Panc1 (cell line): Measurements from ENCODE around the gene RYK. TPM values are rescaled to one million over a fixed set of nuclear protein-coding genes. Genes with fewer than 3 reads are reported as not detected.

Experiments
- ATAC-seq: fragments of 200-7000 bp; cut with Tn5 transposase; 2 replicates; pipeline ENCODE4 v1.9.1; 2020; ENCODE audit warnings: mild to moderate bottlenecking, moderate library complexity
- BruUV-seq: library from RNA; stranded (reverse); fragments of 400-500 nt; replicated peaks from 2 replicates; lab custom pipeline; 2021; lab: Mats Ljungman, UMichigan
- CTCF ChIA-PET: fragments of 300-600 bp; sonication (Branson Sonifier 250); formaldehyde crosslinking; loops from one replicate; lab custom pipeline; 2022; ENCODE audit warnings: antibody characterized with exemption; lab: Charles Lee
- POLR2A ChIA-PET: fragments of 300-600 bp; sonication (Branson Sonifier 250); formaldehyde crosslinking; loops from one replicate; lab custom pipeline; 2022; ENCODE audit warnings: antibody characterized with exemption; lab: Charles Lee
- DNase-seq: peaks from one replicate; pipeline ENCODE4 v3.0.0-alpha.2; 2010; ENCODE audit warnings: low read depth, low spot score
- H3K27ac ChIP-seq: 2 replicates; pipeline ENCODE4 v1.5.1; 2011; ENCODE audit warnings: mild to moderate bottlenecking, low read length, inconsistent platforms
- H3K27me3 ChIP-seq: fragments of 200-500 bp; sonication (Bioruptor generic); 2 replicates; pipeline ENCODE4 v1.6.0; 2014; ENCODE audit warnings: low read length, inconsistent platforms; ENCODE audit not compliant: control insufficient read depth, insufficient read depth
- H3K36me3 ChIP-seq: fragments of 200-500 bp; sonication (Bioruptor generic); 2 replicates; pipeline ENCODE4 v1.5.1; 2014; ENCODE audit warnings: inconsistent platforms, mild to moderate bottlenecking, low read length, moderate library complexity; ENCODE audit not compliant: control insufficient read depth, insufficient read depth
- H3K4me1 ChIP-seq: 2 replicates; pipeline ENCODE4 v1.5.1; 2011; ENCODE audit warnings: inconsistent platforms, mild to moderate bottlenecking, low read length, moderate library complexity; ENCODE audit not compliant: control insufficient read depth, insufficient read depth
- H3K4me3 ChIP-seq, 2 experiments: 2 replicates each; pipeline ENCODE4 v1.5.1; 2011 to 2012; ENCODE audit warnings: low read depth in 2 of 2, low read length in 2 of 2, mild to moderate bottlenecking in 2 of 2, inconsistent platforms in 1 of 2, moderate library complexity in 1 of 2
- H3K9me3 ChIP-seq: fragments of 200-500 bp; sonication (Bioruptor generic); 2 replicates; pipeline ENCODE4 v1.5.1; 2014; ENCODE audit warnings: low read depth, mild to moderate bottlenecking, inconsistent platforms, low read length, moderate library complexity; ENCODE audit not compliant: control insufficient read depth, insufficient read depth
- POLR2AphosphoS5 ChIP-seq: IDR thresholded peaks from 2 replicates; pipeline ENCODE4 v1.6.1; 2012; ENCODE audit warnings: mild to moderate bottlenecking, low read depth, low read length, moderate library complexity
- SIN3A ChIP-seq: IDR thresholded peaks from 2 replicates; pipeline ENCODE4 v1.6.1; 2012; ENCODE audit warnings: low read depth, mild to moderate bottlenecking, low read length, moderate library complexity, borderline replicate concordance; ENCODE audit not compliant: insufficient read depth
- TCF7L2 ChIP-seq: IDR thresholded peaks from 2 replicates; pipeline ENCODE4 v1.6.1; 2011; ENCODE audit warnings: mild to moderate bottlenecking, low read depth, low read length, inconsistent platforms
- in situ Hi-C: cut with HindIII; loops from 2 replicates; pipeline ENCODE4 v1.10.0; 2016; ENCODE audit warnings: low sequenced_read_pairs, low pct_unique_long_range_greater_than_20kb
- intact Hi-C: fragments of 100-400 bp; cut with micrococcal nuclease; formaldehyde crosslinking; loops from one replicate; pipeline ENCODE4 v1.10.0; 2022; ENCODE audit not compliant: unreplicated experiment
- total RNA-seq: library from RNA; stranded (reverse); gene quantifications from one replicate; pipeline ENCODE4 v1.2.1, GENCODE V29; 2021; ENCODE audit not compliant: unreplicated experiment
- TF ChIP-seq, protein P1 (sequence below): fragments of 450-650 bp; IDR thresholded peaks from 2 replicates; pipeline ENCODE4 v1.5.1; 2017; ENCODE audit warnings: mild to moderate bottlenecking
- TF ChIP-seq, protein P2 (sequence below), 2 experiments: IDR thresholded peaks; 2 replicates each; pipeline ENCODE4 v1.6.1; 2011 to 2012; ENCODE audit warnings: low read depth in 2 of 2, control low read depth in 1 of 2, low read length in 1 of 2, mild to moderate bottlenecking in 1 of 2, moderate library complexity in 1 of 2; ENCODE audit not compliant: insufficient read depth in 1 of 2

Gene RYK
- total RNA-seq, 1 experiment from 2014 or later: 82.7 TPM

DNA sequence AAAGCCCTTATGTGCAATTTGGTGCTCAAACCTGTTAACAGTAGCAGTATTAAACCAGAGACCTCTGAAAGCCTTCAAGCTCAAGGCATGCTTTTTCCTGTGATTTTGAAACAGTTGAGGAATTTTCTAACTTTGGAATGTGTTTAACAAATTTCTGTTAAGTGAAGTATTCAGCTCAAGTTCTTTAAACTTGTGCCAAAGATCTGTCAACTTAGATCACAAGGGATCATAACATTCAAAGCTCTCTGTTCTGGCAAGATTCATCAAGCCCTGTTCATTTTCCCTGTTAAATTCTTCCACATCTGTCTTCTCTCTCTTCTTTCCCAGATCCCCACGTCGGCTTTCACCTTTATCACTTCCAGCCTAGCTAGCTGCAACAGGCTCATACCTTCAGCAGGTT, 28.8 kb upstream of the RYK start:
- Histone ChIP-seq H3K27ac (no peak overlapping the region), H3K4me3 (no peak overlapping the region), H3K4me1 (no peaks in the 10 kb centered on the region), H3K36me3 (no peaks in the 10 kb centered on the region), H3K27me3 (0 out of 2 replicates have a peak, but pooled peaks cover 6% of the 10 kb centered on the region), H3K9me3 (no peaks in the 10 kb centered on the region)
- DNase-seq (no peak), ATAC-seq (no peak)
- intact Hi-C loops (no loop called here), in situ Hi-C loops (no loop called here)
- no TSS peak for BruUV-seq
- ChIA-PET CTCF (interaction anchor here (0.6 kb wide), 1 partner anchor 171 kb away, joined by 3 read pairs; no protein-coding TSS in a partner anchor), POLR2A (no interaction called here)
- TF ChIP-seq SIN3A: no peak
- TF ChIP-seq TCF7L2: no peak
- TF ChIP-seq, protein P1, sequence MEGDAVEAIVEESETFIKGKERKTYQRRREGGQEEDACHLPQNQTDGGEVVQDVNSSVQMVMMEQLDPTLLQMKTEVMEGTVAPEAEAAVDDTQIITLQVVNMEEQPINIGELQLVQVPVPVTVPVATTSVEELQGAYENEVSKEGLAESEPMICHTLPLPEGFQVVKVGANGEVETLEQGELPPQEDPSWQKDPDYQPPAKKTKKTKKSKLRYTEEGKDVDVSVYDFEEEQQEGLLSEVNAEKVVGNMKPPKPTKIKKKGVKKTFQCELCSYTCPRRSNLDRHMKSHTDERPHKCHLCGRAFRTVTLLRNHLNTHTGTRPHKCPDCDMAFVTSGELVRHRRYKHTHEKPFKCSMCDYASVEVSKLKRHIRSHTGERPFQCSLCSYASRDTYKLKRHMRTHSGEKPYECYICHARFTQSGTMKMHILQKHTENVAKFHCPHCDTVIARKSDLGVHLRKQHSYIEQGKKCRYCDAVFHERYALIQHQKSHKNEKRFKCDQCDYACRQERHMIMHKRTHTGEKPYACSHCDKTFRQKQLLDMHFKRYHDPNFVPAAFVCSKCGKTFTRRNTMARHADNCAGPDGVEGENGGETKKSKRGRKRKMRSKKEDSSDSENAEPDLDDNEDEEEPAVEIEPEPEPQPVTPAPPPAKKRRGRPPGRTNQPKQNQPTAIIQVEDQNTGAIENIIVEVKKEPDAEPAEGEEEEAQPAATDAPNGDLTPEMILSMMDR: no peak
- TF ChIP-seq, protein P2, sequence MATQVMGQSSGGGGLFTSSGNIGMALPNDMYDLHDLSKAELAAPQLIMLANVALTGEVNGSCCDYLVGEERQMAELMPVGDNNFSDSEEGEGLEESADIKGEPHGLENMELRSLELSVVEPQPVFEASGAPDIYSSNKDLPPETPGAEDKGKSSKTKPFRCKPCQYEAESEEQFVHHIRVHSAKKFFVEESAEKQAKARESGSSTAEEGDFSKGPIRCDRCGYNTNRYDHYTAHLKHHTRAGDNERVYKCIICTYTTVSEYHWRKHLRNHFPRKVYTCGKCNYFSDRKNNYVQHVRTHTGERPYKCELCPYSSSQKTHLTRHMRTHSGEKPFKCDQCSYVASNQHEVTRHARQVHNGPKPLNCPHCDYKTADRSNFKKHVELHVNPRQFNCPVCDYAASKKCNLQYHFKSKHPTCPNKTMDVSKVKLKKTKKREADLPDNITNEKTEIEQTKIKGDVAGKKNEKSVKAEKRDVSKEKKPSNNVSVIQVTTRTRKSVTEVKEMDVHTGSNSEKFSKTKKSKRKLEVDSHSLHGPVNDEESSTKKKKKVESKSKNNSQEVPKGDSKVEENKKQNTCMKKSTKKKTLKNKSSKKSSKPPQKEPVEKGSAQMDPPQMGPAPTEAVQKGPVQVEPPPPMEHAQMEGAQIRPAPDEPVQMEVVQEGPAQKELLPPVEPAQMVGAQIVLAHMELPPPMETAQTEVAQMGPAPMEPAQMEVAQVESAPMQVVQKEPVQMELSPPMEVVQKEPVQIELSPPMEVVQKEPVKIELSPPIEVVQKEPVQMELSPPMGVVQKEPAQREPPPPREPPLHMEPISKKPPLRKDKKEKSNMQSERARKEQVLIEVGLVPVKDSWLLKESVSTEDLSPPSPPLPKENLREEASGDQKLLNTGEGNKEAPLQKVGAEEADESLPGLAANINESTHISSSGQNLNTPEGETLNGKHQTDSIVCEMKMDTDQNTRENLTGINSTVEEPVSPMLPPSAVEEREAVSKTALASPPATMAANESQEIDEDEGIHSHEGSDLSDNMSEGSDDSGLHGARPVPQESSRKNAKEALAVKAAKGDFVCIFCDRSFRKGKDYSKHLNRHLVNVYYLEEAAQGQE (IDR thresholded peaks at IDR 0.05; ENCODE audit: insufficient read depth in 1 of 2, low read depth in 2 of 2, low read length in 1 of 2): no peak
- no peak for TF ChIP-seq POLR2AphosphoS5

DNA sequence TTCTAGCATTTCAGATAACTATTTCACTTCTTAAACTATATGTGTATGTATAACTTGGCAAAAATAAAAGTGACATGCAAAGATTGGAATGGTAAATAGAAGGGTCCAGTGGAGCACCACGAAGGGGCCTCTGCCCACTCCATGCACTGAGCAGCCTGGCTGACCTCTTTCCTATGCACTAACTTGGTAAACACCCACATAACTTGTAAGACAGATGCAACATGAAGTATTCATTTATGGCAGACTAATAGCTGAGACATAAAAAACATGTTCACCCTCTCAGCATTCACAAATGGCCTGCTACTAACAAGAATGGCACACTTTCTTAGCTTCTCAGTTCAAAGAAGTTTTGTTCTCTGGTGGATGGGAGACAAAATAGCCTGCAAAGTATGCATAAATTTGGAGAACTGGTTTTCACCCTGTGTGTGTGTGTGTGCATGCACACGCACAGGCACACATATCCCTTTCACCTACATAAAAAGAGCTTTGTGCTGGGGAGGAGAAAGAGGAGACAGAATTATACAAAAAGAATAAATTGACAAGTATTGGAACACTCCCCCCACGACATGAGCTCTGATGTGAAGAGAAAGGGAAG, 26.5 kb upstream of the RYK start:
- ATAC-seq (no peak), DNase-seq (no peak)
- CTCF ChIA-PET: no interaction called here
- no peak overlapping the region for H3K27ac ChIP-seq
- in situ Hi-C loops (no loop called here), intact Hi-C loops (no loop called here)
- H3K9me3 ChIP-seq: no peaks in the 10 kb centered on the region
- no peaks in the 10 kb centered on the region for H3K36me3 ChIP-seq
- no peaks in the 10 kb centered on the region for H3K4me1 ChIP-seq
- 0 out of 2 replicates have a peak, but pooled peaks cover 6% of the 10 kb centered on the region for H3K27me3 ChIP-seq
- TF ChIP-seq SIN3A (no peak), POLR2AphosphoS5 (no peak), TCF7L2 (no peak)
- TF ChIP-seq, protein P1: no peak
- TF ChIP-seq, protein P2 (IDR thresholded peaks at IDR 0.05; ENCODE audit: insufficient read depth in 1 of 2, low read depth in 2 of 2, low read length in 1 of 2): no peak
- BruUV-seq: no TSS peak
- H3K4me3 ChIP-seq: no peak overlapping the region
- POLR2A ChIA-PET: no interaction called here
